ENCODE results near the gene ZNF134. TPM values are rescaled to one million over a fixed set of nuclear protein-coding genes. Genes with fewer than 3 reads are reported as not detected.

The ZNF134 gene
- total and polyA plus RNA-seq, 9 of the 15 experiments (the other 6 are each of a cell fraction or from before 2014, with no cell fraction given): 1.3 to 10.0 (median 5.7) TPM

DNA sequence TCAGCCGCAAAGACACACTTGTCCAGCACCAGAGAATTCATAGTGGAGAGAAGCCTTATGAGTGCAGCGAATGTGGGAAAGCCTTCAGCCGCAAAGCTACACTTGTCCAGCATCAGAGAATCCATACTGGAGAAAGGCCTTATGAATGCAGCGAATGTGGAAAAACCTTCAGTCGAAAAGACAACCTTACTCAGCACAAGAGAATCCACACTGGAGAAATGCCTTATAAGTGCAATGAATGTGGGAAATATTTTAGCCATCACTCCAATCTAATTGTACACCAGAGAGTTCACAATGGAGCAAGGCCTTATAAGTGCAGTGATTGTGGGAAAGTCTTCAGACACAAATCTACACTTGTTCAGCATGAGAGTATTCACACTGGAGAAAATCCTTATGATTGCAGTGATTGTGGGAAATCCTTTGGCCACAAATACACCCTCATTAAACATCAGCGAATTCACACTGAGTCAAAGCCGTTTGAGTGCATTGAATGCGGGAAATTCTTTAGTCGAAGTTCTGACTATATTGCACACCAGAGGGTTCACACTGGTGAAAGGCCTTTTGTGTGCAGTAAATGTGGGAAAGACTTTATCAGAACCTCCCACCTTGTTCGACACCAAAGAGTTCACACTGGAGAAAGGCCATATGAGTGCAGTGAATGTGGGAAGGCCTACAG is 6.8 kb downstream of the ZNF134 start (continued):
- TF ChIP-seq ZNF277 (CRISPR knock-in tag; IDR thresholded peaks at IDR 0.05; ENCODE audit: borderline replicate concordance): no peak
- no peak for TF ChIP-seq DMBX1 (CRISPR knock-in tag; IDR thresholded peaks at IDR 0.05; ENCODE audit: borderline replicate concordance)
- no peak for TF ChIP-seq CGGBP1 (CRISPR knock-in tag; IDR thresholded peaks at IDR 0.05)
- TF ChIP-seq JUN (IDR thresholded peaks at IDR 0.05; ENCODE audit: borderline replicate concordance, low read depth, low read length): 0 out of 2 replicates have a peak, but pooled peaks have one; percentile 13
- no peak for TF ChIP-seq JUN (CRISPR knock-in tag; IDR thresholded peaks at IDR 0.05; ENCODE audit: borderline replicate concordance)
- no peak for TF ChIP-seq ESRRB (CRISPR knock-in tag; IDR thresholded peaks at IDR 0.05; ENCODE audit: borderline replicate concordance)
- peak in 1 of 2 experiments; percentile 94; a peak in 2 of 3 replicates for TF ChIP-seq CBX3 (IDR thresholded peaks at IDR 0.05; ENCODE audit: borderline replicate concordance in 1 of 2, low read length in 2 of 2)
- no peak for TF ChIP-seq SRSF9 (IDR thresholded peaks at IDR 0.05; ENCODE audit: borderline replicate concordance, low read depth, low read length)
- TF ChIP-seq HDGF (IDR thresholded peaks at IDR 0.05): no peak
- peak in 1 of 2 experiments; percentile 69; a peak in 2 of 4 replicates for TF ChIP-seq TRIM24 (IDR thresholded peaks at IDR 0.05)
- no peak for TF ChIP-seq ZNF232 (CRISPR knock-in tag; IDR thresholded peaks at IDR 0.05)
